HG03571 (cell line): ENCODE data around the gene ROPN1B.
"Not testable (repeated sequence)": the region's sequence is repeated elsewhere in the genome, so short reads cannot be mapped to it uniquely, and the experiment has no call there.

ENCODE experiments used
- ATAC-seq: cut with Tn5 transposase; IDR thresholded peaks from one replicate; pipeline ENCODE4 v1.9.1; 2021; ENCODE audit not compliant: unreplicated experiment

ROPN1B gene

DNA sequence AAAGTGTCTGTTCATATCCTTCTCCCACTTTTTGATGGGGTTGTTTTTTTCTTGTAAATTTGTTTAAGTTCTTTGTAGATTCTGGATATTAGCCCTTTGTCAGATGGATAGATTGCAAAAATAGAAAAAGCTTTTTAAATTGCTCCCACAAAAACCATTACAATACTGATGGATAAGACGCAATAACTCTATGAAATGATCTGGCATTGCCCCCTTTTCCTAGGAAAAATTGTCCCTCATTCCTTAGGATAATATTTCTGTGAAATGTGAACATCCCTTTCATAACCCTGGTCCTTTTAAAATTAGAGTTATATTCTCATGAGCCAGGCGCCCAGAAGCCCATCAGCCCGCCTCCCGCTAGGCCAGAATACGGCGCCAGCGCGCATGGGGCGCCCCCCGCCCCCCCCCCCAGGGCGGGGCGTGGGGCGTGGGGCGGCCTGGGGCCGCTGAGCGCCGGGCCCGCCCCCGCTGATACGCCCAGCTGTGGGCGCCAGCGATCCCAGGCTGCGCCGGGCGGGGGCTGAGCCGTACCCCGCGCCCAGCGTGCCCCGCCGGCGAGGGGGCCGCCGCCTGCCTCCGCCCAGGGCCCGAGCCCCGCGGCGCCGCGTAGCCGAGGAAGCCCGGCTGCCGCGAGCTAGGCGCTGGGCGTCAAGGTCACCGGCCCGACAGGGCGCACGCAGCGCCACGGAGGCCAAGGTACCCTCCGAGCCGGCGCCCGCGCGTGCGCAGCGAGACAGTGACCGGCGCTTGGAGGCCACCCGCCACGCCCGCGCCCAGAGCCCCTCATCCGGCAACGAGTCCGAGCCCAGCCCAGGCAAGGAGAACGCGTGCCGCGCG lies 11.1 kb upstream of the ROPN1B start:
- no peak for ATAC-seq

DNA sequence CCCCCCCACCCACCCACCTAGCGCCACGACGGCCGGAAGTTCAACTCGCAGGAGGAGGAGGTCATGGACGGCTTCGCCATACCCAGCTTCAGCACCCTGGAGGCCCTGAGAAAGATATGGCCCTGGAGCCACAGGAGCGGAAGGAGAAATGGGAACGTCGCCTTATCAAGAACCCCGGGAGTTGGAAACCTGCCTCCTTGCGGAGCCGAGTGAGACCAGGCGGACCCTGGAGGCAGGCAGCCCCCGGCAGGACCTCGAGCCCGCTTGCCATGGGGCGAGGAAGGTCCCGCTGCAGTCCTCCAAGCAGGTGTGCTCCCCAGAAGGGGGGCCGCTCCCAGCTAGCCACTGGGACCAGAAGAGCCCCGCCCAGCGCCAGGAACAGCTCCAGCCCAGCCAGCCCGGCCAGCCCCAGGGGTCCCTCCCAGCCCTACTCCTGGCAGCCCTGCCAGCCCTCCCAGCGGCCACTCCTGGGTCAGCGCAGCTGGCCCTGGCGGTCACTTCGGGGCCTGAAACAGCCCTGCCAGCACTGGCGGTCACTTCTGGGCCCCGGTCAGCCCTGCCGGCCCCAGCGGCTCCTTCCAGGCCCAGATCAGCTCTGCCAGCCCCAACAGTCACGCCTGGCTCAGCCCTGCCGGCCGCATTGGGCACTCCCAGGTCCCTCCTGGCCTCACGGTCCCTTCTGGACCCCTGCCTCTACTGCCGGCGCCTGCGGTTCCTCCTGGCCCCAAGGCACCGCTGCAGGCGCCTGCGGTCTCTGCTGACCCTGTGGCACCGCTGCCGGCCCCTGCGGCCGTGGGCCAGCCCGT lies 10.3 kb upstream of the ROPN1B start:
- no peak for ATAC-seq

GRCh38 chr3:125959317-125960065 lies 9.5 kb upstream of the ROPN1B start:
- ATAC-seq = no peak

DNA sequence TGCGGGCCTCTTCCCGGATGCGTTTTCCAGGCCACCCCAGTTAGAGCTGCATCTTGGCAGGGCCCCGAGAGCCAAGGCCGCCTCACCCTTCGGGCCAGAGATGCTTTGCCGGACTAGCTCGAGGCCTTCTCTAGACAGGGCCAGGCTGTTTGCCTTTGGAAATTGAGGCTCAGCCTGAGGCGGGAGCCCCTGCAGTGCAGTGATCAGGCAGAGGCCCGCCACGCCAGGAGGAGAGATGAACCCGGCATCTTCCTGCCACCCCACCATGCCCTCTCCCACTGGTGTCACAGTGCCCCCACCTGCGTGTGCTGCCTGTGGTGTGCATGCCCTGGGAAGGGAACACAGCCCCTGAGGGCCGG lies 8.9 kb upstream of the ROPN1B start:
- ATAC-seq = no peak

GRCh38 chr3:125960456-125961288 lies 8.3 kb upstream of the ROPN1B start:
- no peak for ATAC-seq

- no peak for ATAC-seq
Observed at GRCh38 chr3:125961289-125961589, 7.7 kb upstream of the ROPN1B start.

GRCh38 chr3:125963834-125964233 lies 5.1 kb upstream of the ROPN1B start:
- ATAC-seq = not testable (repeated sequence)

- ATAC-seq = no peak
Observed at GRCh38 chr3:125965505-125965904, 3.5 kb upstream of the ROPN1B start.

- no peak for ATAC-seq
Observed at GRCh38 chr3:125967156-125967555, 1.8 kb upstream of the ROPN1B start.

- ATAC-seq = not testable (repeated sequence)
Observed at GRCh38 chr3:125968121-125968520, 857 bp upstream of the ROPN1B start.

- ATAC-seq = not testable (repeated sequence)
Observed at GRCh38 chr3:125971997-125972944, 3.3 kb downstream of the ROPN1B start.

DNA sequence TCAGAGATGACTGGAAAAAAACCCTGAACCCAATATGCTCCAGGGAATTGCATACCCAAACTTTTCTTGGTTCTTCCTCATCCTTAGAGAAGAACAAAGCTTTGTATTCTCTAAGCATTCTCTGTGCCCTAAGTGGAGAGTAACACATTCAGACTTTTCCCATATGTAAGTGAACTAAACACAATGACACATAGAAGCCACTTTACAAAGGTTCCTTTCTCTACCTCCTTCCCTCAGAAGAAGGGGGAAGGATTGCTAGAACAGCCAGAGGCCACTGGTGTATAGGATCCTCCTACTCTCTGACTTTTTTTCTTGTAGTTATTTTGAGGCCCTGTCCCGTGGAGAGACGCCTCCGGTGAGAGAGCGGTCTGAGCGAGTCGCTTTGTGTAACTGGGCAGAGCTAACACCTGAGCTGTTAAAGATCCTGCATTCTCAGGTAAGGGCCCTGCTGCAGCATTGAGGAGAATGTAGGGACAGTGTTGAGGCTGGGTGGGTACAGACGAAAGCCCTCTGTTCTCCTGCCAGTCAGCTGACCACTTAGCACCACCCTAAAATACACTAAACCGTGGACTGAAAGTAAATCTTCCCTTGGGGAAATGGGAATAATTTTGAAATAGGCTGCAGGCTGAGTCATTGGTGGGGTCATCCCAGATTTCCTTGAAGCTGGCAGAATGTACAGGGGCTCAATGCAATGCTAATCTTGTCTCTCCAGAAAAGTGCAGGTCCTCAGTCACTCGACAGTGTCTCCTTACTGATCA lies 6.4 kb downstream of the ROPN1B start:
- not testable (repeated sequence) for ATAC-seq

DNA sequence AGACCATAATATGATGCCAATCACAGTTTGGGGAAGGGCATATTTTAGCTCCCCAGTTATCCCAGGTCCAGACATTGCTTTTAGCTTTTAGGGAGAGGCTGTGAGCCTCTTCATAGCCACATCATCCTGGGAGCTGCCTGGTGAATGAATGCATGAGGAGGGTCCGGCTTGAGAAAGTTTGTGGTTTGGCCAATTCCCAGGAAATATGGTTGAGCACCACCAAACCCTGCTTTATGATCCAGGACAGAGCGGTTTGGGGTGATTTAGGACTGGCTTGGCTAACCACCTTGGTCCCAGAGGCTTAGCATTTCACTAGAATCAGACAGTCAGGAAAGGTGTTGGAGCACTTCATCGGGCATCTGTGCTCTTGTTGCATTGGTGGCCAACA lies 7.0 kb downstream of the ROPN1B start:
- not testable (repeated sequence) for ATAC-seq

- not testable (repeated sequence) for ATAC-seq
Observed at GRCh38 chr3:125977104-125977503, 8.1 kb downstream of the ROPN1B start.

DNA sequence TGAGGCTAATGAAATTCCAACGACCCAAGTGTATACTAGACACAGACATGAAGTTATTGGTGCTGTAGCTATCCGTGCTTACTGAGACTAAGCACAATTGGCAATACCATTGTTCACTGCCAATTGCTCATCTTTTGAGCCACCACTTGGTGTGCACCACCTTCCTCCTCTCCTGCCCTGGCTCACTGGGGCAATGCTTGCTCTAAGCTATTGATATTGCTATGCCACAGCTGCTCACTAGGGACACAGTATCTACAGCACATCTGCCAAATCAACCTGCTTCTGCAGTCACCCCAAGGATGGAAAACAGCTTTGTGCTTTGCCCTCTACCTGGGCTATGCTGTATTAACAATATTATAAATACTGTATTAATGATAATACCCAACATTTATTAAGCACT lies 16.0 kb downstream of the ROPN1B start:
- ATAC-seq = not testable (repeated sequence)

DNA sequence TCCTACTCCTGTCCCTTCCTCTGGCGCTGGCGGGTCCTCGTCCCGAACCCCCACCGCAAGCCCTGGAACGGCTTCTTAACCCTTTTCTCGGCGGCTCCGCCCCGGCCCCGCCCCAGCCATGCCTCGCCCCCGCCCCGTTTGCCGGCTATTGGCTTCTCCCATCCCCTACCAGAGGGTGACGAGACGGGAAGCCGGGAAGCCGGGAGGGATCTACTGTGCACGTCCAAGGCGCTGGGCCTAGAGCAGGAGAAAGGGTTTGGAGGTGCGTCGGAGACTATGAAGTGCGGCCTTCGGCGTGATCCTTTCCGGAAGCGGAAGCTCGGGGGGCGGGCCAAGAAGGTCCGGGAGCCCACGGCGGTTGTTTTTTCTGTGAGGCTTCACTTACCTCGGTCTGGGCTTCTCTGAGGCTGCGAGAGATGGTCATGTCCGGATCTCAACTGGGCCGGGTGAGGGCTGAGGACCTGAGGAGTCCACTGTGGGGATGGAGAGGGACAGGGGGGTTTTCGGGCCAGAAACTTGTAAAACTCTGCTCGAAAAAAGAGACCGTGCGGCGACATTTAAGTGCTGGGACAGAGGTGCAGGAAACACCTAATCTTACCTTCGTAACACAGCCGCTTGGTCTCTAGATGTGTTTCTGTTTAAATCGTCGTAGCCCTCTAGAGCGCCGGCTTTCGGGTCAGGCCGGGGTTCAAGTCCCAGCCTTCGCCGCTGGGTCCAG lies 21.4 kb downstream of the ROPN1B start:
- peak; percentile 89 for ATAC-seq

DNA sequence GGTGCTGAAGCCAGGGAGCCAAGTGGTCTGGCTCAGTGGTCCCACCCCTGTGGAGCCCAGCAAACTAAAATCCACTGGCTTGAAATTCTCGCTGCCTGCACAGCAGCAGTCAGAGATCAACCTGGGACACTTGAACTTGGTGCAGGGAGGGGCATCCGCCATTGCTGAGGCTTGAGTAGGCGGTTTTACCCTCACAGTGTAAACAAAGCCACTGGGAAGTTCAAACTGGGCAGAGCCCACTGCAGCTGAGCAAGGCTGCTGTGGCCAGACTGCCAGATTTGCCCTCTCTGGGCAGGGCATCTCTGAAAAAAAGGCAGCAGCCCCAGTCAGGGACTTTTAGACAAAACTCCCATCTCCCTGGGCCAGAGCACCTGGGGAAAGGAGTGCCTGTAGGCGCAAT lies 27.8 kb downstream of the ROPN1B start:
- not testable (repeated sequence) for ATAC-seq

DNA sequence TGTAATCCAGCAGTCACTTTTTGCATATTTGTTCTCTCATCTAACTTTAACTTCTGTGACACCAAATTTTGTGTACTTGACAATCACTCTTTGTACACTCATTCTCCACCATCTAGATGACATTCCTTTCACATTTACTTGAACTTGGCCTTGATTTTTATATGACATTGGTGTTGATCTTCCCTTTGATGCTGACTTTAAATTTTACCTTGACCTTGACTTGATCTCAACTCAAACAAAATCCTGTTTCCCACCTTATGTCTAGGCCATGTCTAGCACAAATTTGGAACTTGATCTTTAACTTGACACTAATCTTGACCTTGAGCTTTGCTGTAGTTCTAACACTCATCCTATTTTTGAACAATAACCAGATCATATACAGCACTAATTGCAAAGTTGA lies 33.2 kb downstream of the ROPN1B start:
- no peak for ATAC-seq
